Measurements from ENCODE around the gene SVEP1.

Gene SVEP1

DNA sequence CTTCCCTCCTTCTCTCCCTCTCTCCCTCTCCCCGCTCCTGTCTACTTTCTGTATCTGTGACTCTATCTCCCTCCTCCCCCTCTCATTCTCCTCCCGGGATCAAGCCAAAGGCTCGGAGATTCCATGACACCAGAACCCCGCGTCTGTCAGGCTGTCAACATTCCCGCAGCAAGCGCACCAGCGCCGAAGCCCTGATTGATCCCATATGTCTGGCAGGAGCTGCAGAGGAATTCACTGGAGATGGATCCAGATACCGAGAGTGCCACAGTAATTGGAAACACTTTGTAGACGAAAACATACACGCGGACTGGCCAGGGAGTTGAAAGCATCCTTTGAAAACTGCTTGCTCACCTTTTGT is 300 bp upstream of the SVEP1 start:
- Histone ChIP-seq H3K27me3 (ENCODE audit: insufficient read depth, low read length, poor library complexity) (no peaks in the 10 kb centered on the region), H4K20me1 (ENCODE audit: insufficient read depth, low read length) (no peaks in the 10 kb centered on the region), H3K9ac (ENCODE audit: low read depth, low read length) (no peak overlapping the region), H3K4me3 (ENCODE audit: low read depth in 1 of 2, low read length in 2 of 2) (no peak overlapping the region), H3K27ac (ENCODE audit: low read length) (no peak overlapping the region), H3K9me3 (ENCODE audit: insufficient read depth, low read length, severe bottlenecking) (no peaks in the 10 kb centered on the region), H3K4me1 (ENCODE audit: insufficient read depth, low read length) (no peaks in the 10 kb centered on the region), H3K36me3 (ENCODE audit: insufficient read depth, low read length) (no peaks in the 10 kb centered on the region), H2AFZ (ENCODE audit: low read depth, low read length) (no peak overlapping the region), H3K79me2 (ENCODE audit: insufficient read depth, low read length) (no peaks in the 10 kb centered on the region), H3K4me2 (ENCODE audit: insufficient read depth, low read length) (no peak overlapping the region)
- ATAC-seq (ENCODE audit: insufficient read depth, low read depth) (no peak), DNase-seq (no peak)
- TF ChIP-seq, protein P1, sequence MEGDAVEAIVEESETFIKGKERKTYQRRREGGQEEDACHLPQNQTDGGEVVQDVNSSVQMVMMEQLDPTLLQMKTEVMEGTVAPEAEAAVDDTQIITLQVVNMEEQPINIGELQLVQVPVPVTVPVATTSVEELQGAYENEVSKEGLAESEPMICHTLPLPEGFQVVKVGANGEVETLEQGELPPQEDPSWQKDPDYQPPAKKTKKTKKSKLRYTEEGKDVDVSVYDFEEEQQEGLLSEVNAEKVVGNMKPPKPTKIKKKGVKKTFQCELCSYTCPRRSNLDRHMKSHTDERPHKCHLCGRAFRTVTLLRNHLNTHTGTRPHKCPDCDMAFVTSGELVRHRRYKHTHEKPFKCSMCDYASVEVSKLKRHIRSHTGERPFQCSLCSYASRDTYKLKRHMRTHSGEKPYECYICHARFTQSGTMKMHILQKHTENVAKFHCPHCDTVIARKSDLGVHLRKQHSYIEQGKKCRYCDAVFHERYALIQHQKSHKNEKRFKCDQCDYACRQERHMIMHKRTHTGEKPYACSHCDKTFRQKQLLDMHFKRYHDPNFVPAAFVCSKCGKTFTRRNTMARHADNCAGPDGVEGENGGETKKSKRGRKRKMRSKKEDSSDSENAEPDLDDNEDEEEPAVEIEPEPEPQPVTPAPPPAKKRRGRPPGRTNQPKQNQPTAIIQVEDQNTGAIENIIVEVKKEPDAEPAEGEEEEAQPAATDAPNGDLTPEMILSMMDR (IDR thresholded peaks at IDR 0.05; ENCODE audit: borderline replicate concordance, extremely low read depth, low read length, poor library complexity, severe bottlenecking) = no peak
- no peak for TF ChIP-seq EZH2 (IDR thresholded peaks at IDR 0.05; ENCODE audit: borderline replicate concordance, low read depth, low read length, severe bottlenecking)

GRCh38 chr9:110578575-110579033 is 937 bp downstream of the SVEP1 start:
- TF ChIP-seq EZH2 (IDR thresholded peaks at IDR 0.05; ENCODE audit: borderline replicate concordance, low read depth, low read length, severe bottlenecking) = no peak
- TF ChIP-seq, protein P1 (IDR thresholded peaks at IDR 0.05; ENCODE audit: borderline replicate concordance, extremely low read depth, low read length, poor library complexity, severe bottlenecking) = no peak
- H3K79me2 ChIP-seq (ENCODE audit: insufficient read depth, low read length) = no peaks in the 10 kb centered on the region
- H4K20me1 ChIP-seq (ENCODE audit: insufficient read depth, low read length) = no peaks in the 10 kb centered on the region
- no peaks in the 10 kb centered on the region for H3K9me3 ChIP-seq (ENCODE audit: insufficient read depth, low read length, severe bottlenecking)
- no peak overlapping the region for H3K27ac ChIP-seq (ENCODE audit: low read length)
- no peaks in the 10 kb centered on the region for H3K27me3 ChIP-seq (ENCODE audit: insufficient read depth, low read length, poor library complexity)
- H3K4me2 ChIP-seq (ENCODE audit: insufficient read depth, low read length) = no peak overlapping the region
- ATAC-seq (ENCODE audit: insufficient read depth, low read depth) (no peak), DNase-seq (no peak)
- no peak overlapping the region for H3K9ac ChIP-seq (ENCODE audit: low read depth, low read length)
- H3K4me1 ChIP-seq (ENCODE audit: insufficient read depth, low read length) = no peaks in the 10 kb centered on the region
- no peaks in the 10 kb centered on the region for H3K36me3 ChIP-seq (ENCODE audit: insufficient read depth, low read length)
- H3K4me3 ChIP-seq (ENCODE audit: low read depth in 1 of 2, low read length in 2 of 2) = no peak overlapping the region
- H2AFZ ChIP-seq (ENCODE audit: low read depth, low read length) = no peak overlapping the region

GRCh38 chr9:110575945-110576344 is 3.6 kb downstream of the SVEP1 start:
- no peak overlapping the region for H3K4me3 ChIP-seq (ENCODE audit: low read depth in 1 of 2, low read length in 2 of 2)
- no peaks in the 10 kb centered on the region for H3K9me3 ChIP-seq (ENCODE audit: insufficient read depth, low read length, severe bottlenecking)
- H3K27ac ChIP-seq (ENCODE audit: low read length) = no peak overlapping the region
- no peaks in the 10 kb centered on the region for H3K36me3 ChIP-seq (ENCODE audit: insufficient read depth, low read length)
- no peak overlapping the region for H3K4me2 ChIP-seq (ENCODE audit: insufficient read depth, low read length)
- no peaks in the 10 kb centered on the region for H3K27me3 ChIP-seq (ENCODE audit: insufficient read depth, low read length, poor library complexity)
- H3K79me2 ChIP-seq (ENCODE audit: insufficient read depth, low read length) = no peaks in the 10 kb centered on the region
- no peaks in the 10 kb centered on the region for H4K20me1 ChIP-seq (ENCODE audit: insufficient read depth, low read length)
- H2AFZ ChIP-seq (ENCODE audit: low read depth, low read length) = no peak overlapping the region
- DNase-seq (no peak), ATAC-seq (ENCODE audit: insufficient read depth, low read depth) (no peak)
- H3K4me1 ChIP-seq (ENCODE audit: insufficient read depth, low read length) = no peaks in the 10 kb centered on the region
- H3K9ac ChIP-seq (ENCODE audit: low read depth, low read length) = no peak overlapping the region
- TF ChIP-seq EZH2 (IDR thresholded peaks at IDR 0.05; ENCODE audit: borderline replicate concordance, low read depth, low read length, severe bottlenecking) = no peak

DNA sequence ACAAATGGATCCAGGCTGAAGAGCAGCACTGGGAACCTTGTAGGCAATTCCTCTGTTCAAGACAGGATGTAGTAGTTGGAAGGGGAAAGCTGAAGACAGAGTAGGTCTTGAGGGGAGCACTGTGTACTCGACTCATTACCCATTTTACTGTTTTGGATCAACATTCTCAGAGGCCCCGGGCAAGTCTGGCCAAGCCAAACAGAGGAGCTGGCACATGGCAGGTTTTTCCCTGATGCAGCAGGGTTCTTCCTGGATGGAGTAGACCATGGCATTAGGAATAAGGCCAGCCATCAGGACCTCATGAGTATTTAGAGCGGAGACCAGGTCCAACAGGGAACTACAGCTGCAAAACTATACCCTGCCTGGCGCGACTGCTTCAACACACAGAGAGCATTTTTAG is 4.4 kb downstream of the SVEP1 start:
- Histone ChIP-seq H3K27me3 (ENCODE audit: insufficient read depth, low read length, poor library complexity) (no peaks in the 10 kb centered on the region), H3K79me2 (ENCODE audit: insufficient read depth, low read length) (no peaks in the 10 kb centered on the region), H3K9me3 (ENCODE audit: insufficient read depth, low read length, severe bottlenecking) (no peaks in the 10 kb centered on the region), H2AFZ (ENCODE audit: low read depth, low read length) (no peak overlapping the region), H4K20me1 (ENCODE audit: insufficient read depth, low read length) (no peaks in the 10 kb centered on the region), H3K4me1 (ENCODE audit: insufficient read depth, low read length) (no peaks in the 10 kb centered on the region), H3K4me2 (ENCODE audit: insufficient read depth, low read length) (no peak overlapping the region), H3K9ac (ENCODE audit: low read depth, low read length) (no peak overlapping the region), H3K27ac (ENCODE audit: low read length) (no peak overlapping the region), H3K4me3 (ENCODE audit: low read depth in 1 of 2, low read length in 2 of 2) (no peak overlapping the region), H3K36me3 (ENCODE audit: insufficient read depth, low read length) (no peaks in the 10 kb centered on the region)
- DNase-seq (no peak), ATAC-seq (ENCODE audit: insufficient read depth, low read depth) (no peak)
- TF ChIP-seq, protein P1 (IDR thresholded peaks at IDR 0.05; ENCODE audit: borderline replicate concordance, extremely low read depth, low read length, poor library complexity, severe bottlenecking) = no peak
- TF ChIP-seq EZH2 (IDR thresholded peaks at IDR 0.05; ENCODE audit: borderline replicate concordance, low read depth, low read length, severe bottlenecking) = no peak
